NCI-H510A (cell line): ENCODE results near the gene ZNF227.
"Not testable (repeated sequence)": the region's sequence is repeated elsewhere in the genome, so short reads cannot be mapped to it uniquely, and the experiment has no call there.

ENCODE experiments used
- DNase-seq: peaks from one replicate; lab custom pipeline; 2025; lab: John Stamatoyannopoulos, UW

ZNF227 gene

DNA sequence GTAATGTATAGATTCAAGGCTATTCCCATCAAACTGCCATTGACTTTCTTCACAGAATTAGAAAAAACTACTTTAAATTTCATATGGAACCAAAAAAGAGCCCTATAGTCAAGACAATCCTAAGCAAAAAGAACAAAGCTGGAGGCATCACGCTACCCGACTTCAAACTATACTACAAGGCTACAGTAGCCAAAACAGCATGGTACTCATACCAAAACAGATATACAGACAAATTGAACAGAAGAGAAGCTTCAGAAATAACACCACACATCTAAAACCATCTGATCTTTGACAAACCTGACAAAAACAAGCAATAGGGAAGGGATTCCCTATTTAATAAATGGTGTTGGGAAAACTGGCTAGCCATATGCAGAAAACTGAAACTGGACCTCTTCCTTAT, 40.0 kb downstream of the ZNF227 start:
- DNase-seq, result not testable (repeated sequence)

DNA sequence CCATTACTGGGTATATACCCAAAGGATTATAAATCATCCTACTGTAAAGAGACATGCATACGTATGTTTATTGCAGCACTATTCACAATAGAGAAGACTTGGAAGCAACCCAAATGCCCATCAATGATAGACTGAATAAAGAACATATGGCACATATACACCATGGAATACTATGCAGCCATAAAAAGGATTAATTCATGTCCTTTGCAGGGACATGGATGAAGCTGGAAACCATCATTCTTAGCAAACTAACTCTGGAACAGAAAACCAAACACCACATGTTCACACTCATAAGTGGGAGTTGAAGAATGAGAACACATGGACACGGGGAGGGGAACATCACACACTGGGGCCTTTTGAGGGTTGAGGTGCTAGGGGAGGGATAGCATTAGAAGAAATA, 41.1 kb downstream of the ZNF227 start:
- not testable (repeated sequence) for DNase-seq

DNA sequence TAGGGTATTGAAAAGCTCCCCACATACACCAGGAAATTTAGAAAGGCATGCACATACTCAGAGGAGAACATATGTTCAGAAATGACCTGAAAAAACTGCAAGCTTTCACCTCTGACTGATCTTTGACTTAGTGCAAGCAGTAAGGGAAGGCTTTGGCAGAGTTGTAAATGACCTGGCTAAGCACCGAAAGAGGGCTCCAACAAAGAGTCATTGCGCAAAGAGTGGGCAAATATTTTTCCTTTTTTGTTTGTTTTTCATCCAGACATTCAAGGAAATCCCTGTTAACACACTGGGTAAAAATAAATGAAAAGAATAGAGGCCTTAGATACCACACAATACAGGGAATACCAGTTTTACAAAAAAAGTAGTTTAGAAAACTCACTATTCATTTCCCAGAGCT, 42.2 kb downstream of the ZNF227 start:
- no peak for DNase-seq

DNA sequence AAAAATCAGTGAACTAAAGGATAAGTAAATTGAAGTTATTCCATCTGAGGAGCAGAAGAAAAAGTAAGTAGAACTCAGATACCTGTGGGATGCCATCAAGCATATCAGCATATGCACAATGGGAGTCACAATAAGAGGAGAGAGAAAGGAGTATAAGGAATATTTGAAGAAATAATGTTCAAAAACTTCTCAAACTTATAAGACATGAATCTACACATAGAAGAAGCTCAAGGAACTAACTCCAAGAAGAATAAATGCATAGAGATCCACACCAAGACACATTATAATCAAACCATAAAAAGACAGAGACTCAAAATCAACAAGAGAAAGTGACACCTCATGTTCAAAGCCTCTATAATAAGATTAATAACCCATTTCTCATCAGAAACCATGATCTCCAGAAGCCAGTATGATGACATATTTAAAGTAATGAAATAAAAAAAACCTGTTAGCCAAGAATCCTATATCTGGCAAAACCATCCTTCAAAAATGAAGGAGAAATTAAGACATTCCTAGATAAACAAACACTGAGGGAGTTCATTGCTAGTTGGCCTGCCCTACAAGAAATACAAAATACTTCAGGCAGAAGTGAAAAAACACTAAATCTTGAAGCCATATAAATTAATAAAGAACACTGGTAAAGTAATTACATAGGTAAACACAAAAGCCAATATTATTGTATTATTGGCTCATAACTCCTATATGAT, 43.5 kb downstream of the ZNF227 start:
- DNase-seq, result no peak

DNA sequence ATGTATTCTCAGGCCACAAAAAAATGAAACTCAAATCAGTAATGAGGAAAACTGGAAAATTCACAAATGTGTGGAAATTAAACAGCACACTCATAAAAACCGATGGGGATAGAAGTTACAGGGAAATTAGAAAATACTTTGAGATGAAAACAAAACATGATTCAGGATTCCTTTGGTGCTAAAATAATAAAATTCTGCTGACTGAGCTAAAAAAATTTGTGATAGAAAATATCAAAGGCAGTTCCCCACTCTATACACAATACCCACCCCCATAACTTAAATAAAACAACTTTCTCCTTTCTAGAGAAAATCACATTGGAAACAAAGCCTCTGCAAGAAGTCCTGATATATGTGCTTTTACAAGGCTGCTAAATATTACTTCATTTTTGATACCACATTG, 45.8 kb downstream of the ZNF227 start:
- DNase-seq, result no peak

DNA sequence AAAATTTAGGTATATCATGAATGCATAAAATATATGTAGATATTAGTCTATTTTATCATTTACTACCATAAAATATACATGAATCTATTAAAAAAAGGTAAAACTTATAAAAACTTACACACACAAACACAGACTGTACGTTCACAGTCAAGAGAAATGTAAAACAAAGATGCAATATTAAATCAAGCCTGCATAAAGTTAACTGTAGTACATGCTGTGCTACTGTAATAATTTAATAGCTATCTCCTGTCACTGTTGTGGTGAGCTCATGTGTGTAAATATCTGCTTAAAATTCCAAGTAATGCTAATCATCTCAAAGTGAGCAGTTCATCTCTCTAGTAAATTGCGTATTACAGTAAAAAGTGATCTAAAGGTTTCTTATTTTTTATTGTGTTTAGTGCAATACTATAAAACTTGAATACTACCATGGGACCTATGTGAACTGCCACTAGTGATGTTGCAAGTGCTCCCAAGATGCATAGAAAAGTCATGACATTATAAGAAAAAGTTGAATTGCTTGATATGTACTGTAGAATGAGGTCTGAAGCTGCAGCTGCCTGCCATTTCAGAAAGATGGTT, 46.6 kb downstream of the ZNF227 start:
- no peak for DNase-seq

DNA sequence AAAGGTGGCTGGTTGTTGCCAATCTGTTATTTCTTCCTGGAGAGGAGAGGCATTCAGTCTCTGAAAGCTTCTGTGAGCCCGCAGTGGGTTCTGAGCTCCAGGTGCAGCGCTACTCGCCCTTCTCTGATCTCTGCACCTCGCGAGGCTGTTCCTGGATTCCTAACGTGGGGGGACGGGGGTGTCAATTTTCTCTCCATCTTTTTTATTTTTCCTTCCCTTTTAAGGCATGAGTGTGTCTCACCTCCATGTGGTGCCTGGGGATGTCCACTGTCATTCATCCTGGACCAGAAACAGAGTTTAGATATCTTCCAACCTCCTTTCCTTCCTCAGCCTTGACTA, 48.0 kb downstream of the ZNF227 start:
- DNase-seq, result no peak

DNA sequence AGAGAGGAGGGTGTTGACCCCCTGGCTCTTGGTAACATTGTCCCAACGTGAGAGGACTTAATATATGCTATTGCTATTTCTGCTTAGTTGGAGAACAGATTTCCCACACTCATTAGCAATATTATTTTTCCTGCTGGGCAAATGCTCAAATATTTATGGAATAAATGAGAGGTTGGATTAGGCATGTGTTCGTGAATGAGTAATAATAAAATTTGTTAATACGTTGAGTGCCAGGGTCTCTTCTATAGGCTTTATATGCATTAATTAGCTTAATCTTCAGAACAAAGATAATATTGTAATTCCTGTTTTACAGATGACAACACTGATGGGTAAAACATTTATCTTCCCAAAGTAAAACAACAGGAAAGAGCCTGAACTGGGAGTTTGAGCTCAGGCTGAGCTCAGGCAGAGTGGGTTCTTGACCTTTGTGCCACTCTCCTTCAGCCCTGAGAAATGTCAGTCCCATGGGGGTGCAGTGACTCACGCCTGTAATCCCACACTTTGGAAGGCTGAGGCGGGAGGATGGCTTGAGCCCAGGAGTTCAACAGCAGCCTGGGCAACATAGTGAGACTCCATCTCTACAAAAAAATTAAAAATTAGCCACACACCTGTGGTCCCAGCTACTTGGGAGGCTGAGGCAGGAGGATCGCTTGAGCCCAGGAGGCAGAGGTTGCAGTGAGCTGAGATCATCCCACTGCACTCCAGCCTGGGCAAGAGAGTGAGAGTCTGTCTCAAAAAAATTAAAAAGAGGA, 48.5 kb downstream of the ZNF227 start:
- DNase-seq, result no peak

DNA sequence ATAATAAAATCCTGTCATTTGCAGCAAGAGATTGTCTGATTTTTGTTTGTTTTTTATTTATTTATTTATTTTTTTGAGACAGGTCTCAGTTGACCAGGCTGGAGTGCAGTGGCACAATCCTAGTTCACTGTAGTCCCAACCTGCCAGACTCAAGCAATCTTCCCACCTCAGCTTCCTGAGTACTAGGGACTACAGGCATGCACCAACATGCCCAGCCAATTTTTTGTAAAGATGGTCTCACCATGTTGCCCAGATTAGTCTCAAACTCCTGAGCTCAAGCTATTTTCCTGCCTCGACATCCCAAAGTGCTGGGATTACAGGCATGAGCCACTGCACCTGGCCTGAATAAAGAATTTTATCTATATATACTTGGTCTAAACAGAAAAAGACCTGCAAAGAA, 65.0 kb downstream of the ZNF227 start:
- no peak for DNase-seq

DNA sequence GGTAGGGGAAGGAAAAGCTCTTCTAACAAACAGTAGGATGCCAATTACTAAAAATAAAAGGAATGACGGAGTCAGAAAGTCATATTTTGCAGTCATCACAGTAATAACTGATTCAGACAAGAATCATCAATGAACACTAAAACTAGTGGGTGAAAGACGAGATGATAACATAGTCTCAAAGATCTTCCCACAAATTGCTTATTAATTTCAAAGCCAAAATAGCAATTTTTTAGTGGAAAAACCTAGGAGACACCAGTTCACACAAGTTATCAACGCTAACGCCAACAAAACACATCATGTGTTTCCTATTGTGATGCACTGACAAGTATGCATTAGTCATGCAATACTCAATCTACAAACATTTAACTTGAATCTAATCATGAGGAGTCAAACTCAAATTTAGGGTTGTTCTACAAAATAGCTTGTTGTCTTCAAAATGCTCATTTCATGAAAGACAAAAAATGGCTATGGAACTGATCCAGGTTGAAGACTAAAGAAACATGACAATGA, 65.9 kb downstream of the ZNF227 start:
- DNase-seq, result no peak

DNA sequence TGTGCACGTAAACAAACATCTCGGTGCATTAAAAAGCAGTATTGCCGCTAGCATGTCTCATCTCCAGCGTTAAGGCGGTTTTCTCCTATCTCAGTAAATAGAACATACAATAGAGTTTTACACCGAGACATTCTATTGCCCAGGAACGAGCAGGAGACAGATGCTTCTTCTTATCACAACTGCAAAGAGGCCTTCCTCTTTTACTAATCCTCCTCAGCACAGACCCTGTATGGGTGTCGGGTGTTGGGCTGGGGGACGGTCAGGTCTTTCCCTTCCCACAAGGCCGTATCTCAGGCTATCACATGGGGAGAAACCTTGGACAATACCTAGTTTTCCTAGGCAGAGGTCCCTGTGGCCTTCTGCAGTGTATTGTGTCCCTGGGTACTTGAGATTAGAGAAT, 68.6 kb downstream of the ZNF227 start:
- no peak for DNase-seq

DNA sequence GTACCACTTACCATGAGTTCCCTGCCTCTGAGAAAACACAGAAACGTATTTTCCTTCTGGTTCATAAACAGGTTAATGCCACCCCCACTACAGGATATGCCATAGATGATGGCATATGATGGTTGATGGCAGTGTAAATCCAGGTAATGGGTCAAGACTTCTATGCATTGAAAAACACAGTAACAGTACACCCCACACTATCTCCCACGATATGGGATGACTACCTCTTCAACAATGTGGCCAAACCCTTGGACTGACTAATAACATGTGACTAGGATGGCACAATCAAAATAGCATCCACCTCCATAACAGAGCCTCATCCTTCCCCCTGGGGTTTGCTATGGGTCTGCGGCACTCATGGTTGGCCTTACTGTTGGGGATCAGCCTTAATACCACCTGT, 70.5 kb downstream of the ZNF227 start:
- no peak for DNase-seq

DNA sequence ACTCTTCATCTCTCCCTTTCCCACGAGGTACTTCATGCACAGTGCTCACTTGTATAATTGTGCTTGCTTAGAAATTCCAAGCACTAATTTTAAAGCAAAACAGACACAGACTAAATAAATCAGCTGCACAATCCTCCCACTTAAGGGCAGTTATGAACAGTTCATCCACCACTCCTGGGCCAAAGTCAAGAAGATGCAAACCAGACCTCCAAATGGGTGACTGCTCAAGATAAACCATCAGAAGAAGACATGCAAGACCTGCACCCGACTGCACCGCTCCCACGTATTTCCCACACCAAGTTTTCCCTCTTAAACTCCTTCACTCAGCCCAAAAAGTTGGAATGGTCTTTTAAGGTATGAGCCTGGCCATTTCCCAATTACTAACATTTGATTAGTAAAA, 72.6 kb downstream of the ZNF227 start:
- DNase-seq, result no peak
